ENCODE results near the gene MAGI1. TPM values are rescaled to one million over a fixed set of nuclear protein-coding genes. Genes with fewer than 3 reads are reported as not detected.

Gene MAGI1
- polyA plus RNA-seq, 2 donors: 6.0 to 10.6 TPM

DNA sequence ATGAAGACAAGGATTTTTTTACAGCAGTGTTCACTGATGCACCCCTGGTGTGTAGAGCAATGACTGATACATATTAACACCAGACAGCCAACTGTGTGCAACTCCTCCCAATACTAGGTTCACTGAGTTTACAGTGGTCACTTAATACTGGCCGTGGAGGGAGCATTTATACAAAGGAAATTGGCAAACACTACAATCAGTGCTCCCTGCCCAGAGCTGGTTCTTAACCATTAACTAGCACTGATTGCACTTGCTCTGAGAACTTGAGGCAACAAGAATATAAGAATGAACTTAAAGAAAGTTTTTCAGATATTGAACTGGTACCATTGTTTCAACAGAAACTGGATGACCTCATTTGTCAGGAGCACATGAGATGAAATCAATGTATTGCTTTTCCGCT is 110.6 kb downstream of the MAGI1 start:
- Histone ChIP-seq H3K4me3 (ENCODE audit: low read depth in 1 of 2, low read length in 2 of 2) (no peak overlapping the region), H3K27me3 (ENCODE audit: control insufficient read depth in 1 of 2, insufficient read depth in 2 of 2, low read length in 2 of 2) (no peaks in the 10 kb centered on the region), H3K9me3 (ENCODE audit: control insufficient read depth in 2 of 2, insufficient read depth in 1 of 2, low read depth in 1 of 2, low read length in 1 of 2) (peaks cover 0 to under 1% of the 10 kb centered on the region in 2 donors), H3K27ac (ENCODE audit: low read depth in 2 of 2, low read length in 1 of 2) (no peak overlapping the region), H3K36me3 (ENCODE audit: control insufficient read depth in 2 of 2, insufficient read depth in 2 of 2, low read length in 1 of 2) (no peaks in the 10 kb centered on the region), H3K4me1 (ENCODE audit: control insufficient read depth in 2 of 2, insufficient read depth in 2 of 2, low read length in 1 of 2) (no peaks in the 10 kb centered on the region)
- 65 to 77% methylated on average over 2 of the region's 2 CpGs for whole genome bisulfite sequencing, 2 donors

DNA sequence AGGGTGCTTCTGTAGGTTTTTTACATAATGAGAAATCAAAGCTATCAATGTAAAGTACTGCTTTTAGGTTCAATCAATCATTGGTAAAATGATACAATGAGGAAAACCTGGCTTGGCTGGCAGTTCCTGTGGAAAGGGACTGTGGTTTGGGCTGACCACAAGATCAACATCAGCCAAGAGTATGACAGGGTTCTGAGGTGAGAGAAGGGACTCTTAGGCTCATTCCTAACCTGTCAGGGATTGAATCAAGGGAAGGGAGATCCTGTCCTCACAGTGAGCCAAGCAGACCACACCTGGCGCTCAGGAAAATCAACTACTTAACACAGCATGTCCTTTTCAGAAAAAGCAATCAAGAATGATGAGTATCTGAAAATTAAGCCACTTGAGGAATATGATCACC is 111.1 kb downstream of the MAGI1 start:
- WGBS, 2 donors: 90 to 92% methylated on average over 1 of the region's 1 CpG
- Histone ChIP-seq H3K27me3 (ENCODE audit: control insufficient read depth in 1 of 2, insufficient read depth in 2 of 2, low read length in 2 of 2) (no peaks in the 10 kb centered on the region), H3K4me1 (ENCODE audit: control insufficient read depth in 2 of 2, insufficient read depth in 2 of 2, low read length in 1 of 2) (no peaks in the 10 kb centered on the region), H3K36me3 (ENCODE audit: control insufficient read depth in 2 of 2, insufficient read depth in 2 of 2, low read length in 1 of 2) (no peaks in the 10 kb centered on the region), H3K27ac (ENCODE audit: low read depth in 2 of 2, low read length in 1 of 2) (no peak overlapping the region), H3K4me3 (ENCODE audit: low read depth in 1 of 2, low read length in 2 of 2) (no peak overlapping the region), H3K9me3 (ENCODE audit: control insufficient read depth in 2 of 2, insufficient read depth in 1 of 2, low read depth in 1 of 2, low read length in 1 of 2) (no peaks in the 10 kb centered on the region)

DNA sequence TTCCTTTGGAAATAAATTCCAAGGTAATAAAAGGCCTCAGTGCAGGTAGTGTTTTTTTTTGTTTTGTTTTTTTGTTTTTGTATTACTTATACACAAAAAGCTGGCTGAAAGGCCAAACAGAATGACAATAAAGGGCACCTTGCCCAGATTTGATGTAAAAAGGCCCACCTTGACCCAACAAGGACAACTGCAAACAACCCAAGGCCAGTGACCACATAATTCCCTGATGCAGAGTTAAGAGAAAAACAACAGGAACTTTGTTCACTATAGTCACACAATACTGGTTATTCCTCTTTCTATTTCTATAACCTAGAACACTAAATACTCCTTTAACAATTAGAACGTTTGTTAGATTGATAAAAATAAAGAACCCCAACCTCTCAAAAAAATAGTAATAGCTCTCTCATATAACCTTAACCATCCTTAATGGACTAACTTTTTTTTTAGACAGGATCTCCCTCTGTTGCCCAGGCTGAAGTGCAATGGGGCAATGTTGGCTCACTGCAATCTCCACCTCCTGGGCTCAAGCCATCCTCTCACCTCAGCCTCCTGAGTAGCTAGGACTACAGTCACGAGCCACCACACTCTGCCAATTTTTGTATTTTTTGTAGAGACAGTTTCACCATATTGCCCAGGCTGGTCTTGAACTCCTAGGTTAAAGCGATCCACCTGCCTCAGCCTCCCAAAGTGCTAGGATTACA is 113.3 kb downstream of the MAGI1 start:
- H3K4me1 ChIP-seq (ENCODE audit: control insufficient read depth in 2 of 2, insufficient read depth in 2 of 2, low read length in 1 of 2): no peaks in the 10 kb centered on the region
- H3K36me3 ChIP-seq (ENCODE audit: control insufficient read depth in 2 of 2, insufficient read depth in 2 of 2, low read length in 1 of 2): no peaks in the 10 kb centered on the region
- H3K27me3 ChIP-seq (ENCODE audit: control insufficient read depth in 1 of 2, insufficient read depth in 2 of 2, low read length in 2 of 2): no peaks in the 10 kb centered on the region
- no peak overlapping the region for H3K27ac ChIP-seq (ENCODE audit: low read depth in 2 of 2, low read length in 1 of 2)
- WGBS, 2 donors: 68 to 72% methylated on average over 3 of the region's 3 CpGs
- no peaks in the 10 kb centered on the region for H3K9me3 ChIP-seq (ENCODE audit: control insufficient read depth in 2 of 2, insufficient read depth in 1 of 2, low read depth in 1 of 2, low read length in 1 of 2)
- no peak overlapping the region for H3K4me3 ChIP-seq (ENCODE audit: low read depth in 1 of 2, low read length in 2 of 2)

DNA sequence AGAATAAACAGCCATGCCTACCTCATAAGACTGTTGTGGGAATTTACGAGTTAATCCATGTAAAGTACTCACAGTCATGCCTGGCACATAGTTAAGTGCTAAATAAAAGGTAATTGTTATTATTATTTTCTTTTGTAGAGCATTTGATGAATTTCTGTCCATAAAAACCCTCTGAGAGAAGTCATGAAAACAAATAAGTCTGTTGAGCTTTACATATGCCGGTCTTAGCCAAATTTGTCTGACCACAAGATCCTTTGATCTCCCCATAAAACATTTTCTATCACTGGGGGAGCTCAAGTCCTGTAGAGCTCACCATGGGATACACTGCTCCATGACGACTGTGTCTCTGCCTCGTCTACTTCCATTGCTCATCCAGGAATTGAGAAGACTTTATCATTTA is 114.0 kb downstream of the MAGI1 start:
- H3K4me3 ChIP-seq (ENCODE audit: low read depth in 1 of 2, low read length in 2 of 2): no peak overlapping the region
- 76 to 81% methylated on average over 4 of the region's 4 CpGs for WGBS, 2 donors
- no peak overlapping the region for H3K27ac ChIP-seq (ENCODE audit: low read depth in 2 of 2, low read length in 1 of 2)
- H3K9me3 ChIP-seq (ENCODE audit: control insufficient read depth in 2 of 2, insufficient read depth in 1 of 2, low read depth in 1 of 2, low read length in 1 of 2): no peaks in the 10 kb centered on the region
- no peaks in the 10 kb centered on the region for H3K27me3 ChIP-seq (ENCODE audit: control insufficient read depth in 1 of 2, insufficient read depth in 2 of 2, low read length in 2 of 2)
- H3K4me1 ChIP-seq (ENCODE audit: control insufficient read depth in 2 of 2, insufficient read depth in 2 of 2, low read length in 1 of 2): no peaks in the 10 kb centered on the region
- H3K36me3 ChIP-seq (ENCODE audit: control insufficient read depth in 2 of 2, insufficient read depth in 2 of 2, low read length in 1 of 2): no peaks in the 10 kb centered on the region

DNA sequence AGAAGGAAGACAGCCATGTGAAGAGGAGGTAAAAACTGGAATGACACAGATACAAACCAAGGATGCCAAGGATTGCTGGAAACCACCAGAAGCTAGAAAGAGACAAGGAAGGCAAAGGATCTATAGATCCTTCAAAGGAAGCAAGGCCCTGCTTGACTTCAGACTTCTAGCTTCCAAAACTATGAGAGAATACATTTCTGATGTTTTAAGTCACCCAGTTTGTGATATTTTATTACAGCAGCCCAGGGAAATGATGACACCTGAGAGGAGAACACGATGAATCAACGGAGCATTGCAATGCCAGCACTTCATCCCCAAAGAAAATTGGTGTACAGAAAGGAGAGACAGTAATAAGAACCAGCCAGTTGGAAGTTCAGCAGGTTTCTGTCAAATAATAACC is 116.3 kb downstream of the MAGI1 start:
- Histone ChIP-seq H3K27me3 (ENCODE audit: control insufficient read depth in 1 of 2, insufficient read depth in 2 of 2, low read length in 2 of 2) (no peaks in the 10 kb centered on the region), H3K36me3 (ENCODE audit: control insufficient read depth in 2 of 2, insufficient read depth in 2 of 2, low read length in 1 of 2) (no peaks in the 10 kb centered on the region), H3K4me3 (ENCODE audit: low read depth in 1 of 2, low read length in 2 of 2) (no peak overlapping the region), H3K4me1 (ENCODE audit: control insufficient read depth in 2 of 2, insufficient read depth in 2 of 2, low read length in 1 of 2) (no peaks in the 10 kb centered on the region), H3K9me3 (ENCODE audit: control insufficient read depth in 2 of 2, insufficient read depth in 1 of 2, low read depth in 1 of 2, low read length in 1 of 2) (no peaks in the 10 kb centered on the region), H3K27ac (ENCODE audit: low read depth in 2 of 2, low read length in 1 of 2) (no peak overlapping the region)
- 90 to 92% methylated on average over 2 of the region's 2 CpGs for WGBS, 2 donors

DNA sequence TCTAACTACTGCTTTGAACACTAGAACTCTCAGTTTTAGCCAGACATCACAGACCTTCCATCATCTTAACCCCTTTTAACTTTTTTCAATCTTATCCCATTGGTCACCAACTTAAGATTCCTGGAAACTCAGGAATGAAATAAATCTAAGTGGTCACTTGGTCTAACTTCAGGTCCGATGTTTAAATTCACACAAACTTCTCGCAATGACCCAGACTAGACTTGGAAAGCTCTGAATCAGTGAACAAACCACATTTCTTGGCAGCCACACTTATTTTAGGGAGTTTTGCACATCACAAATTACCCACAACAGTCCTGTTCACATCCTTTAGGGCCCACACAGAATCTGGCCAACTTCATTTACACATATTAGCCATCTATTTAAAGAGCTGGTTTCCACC is 118.9 kb downstream of the MAGI1 start:
- Histone ChIP-seq H3K9me3 (ENCODE audit: control insufficient read depth in 2 of 2, insufficient read depth in 1 of 2, low read depth in 1 of 2, low read length in 1 of 2) (no peaks in the 10 kb centered on the region), H3K4me1 (ENCODE audit: control insufficient read depth in 2 of 2, insufficient read depth in 2 of 2, low read length in 1 of 2) (no peaks in the 10 kb centered on the region), H3K4me3 (ENCODE audit: low read depth in 1 of 2, low read length in 2 of 2) (no peak overlapping the region), H3K27me3 (ENCODE audit: control insufficient read depth in 1 of 2, insufficient read depth in 2 of 2, low read length in 2 of 2) (no peaks in the 10 kb centered on the region), H3K27ac (ENCODE audit: low read depth in 2 of 2, low read length in 1 of 2) (no peak overlapping the region), H3K36me3 (ENCODE audit: control insufficient read depth in 2 of 2, insufficient read depth in 2 of 2, low read length in 1 of 2) (no peaks in the 10 kb centered on the region)
- 82 to 91% methylated on average over 2 of the region's 2 CpGs for WGBS, 2 donors

DNA sequence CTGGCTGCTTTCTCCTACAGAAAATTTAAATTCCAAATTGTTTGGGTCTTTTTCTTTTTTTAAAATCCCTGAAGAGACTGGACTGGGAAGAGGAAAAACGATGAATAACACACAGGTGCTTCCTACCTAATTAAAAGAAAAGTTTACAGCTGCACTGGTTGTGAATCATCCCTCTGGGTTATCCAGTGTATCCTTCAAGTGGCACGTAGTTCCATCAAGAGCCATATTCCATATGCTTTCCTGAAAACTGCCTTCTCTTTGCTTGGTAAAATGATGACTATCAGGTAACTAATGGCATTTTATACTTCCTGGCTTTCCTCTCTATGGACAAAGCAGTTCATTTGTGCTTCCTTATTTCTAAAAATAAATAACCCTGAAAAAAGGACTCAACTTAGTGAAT is 123.2 kb downstream of the MAGI1 start:
- H3K4me3 ChIP-seq (ENCODE audit: low read depth in 1 of 2, low read length in 2 of 2): no peak overlapping the region
- no peak overlapping the region for H3K27ac ChIP-seq (ENCODE audit: low read depth in 2 of 2, low read length in 1 of 2)
- peaks cover 0 to 2% of the 10 kb centered on the region in 2 donors for H3K4me1 ChIP-seq (ENCODE audit: control insufficient read depth in 2 of 2, insufficient read depth in 2 of 2, low read length in 1 of 2)
- no peaks in the 10 kb centered on the region for H3K27me3 ChIP-seq (ENCODE audit: control insufficient read depth in 1 of 2, insufficient read depth in 2 of 2, low read length in 2 of 2)
- 58 to 61% methylated on average over 2 of the region's 2 CpGs for WGBS, 2 donors
- no peaks in the 10 kb centered on the region for H3K36me3 ChIP-seq (ENCODE audit: control insufficient read depth in 2 of 2, insufficient read depth in 2 of 2, low read length in 1 of 2)
- no peaks in the 10 kb centered on the region for H3K9me3 ChIP-seq (ENCODE audit: control insufficient read depth in 2 of 2, insufficient read depth in 1 of 2, low read depth in 1 of 2, low read length in 1 of 2)

DNA sequence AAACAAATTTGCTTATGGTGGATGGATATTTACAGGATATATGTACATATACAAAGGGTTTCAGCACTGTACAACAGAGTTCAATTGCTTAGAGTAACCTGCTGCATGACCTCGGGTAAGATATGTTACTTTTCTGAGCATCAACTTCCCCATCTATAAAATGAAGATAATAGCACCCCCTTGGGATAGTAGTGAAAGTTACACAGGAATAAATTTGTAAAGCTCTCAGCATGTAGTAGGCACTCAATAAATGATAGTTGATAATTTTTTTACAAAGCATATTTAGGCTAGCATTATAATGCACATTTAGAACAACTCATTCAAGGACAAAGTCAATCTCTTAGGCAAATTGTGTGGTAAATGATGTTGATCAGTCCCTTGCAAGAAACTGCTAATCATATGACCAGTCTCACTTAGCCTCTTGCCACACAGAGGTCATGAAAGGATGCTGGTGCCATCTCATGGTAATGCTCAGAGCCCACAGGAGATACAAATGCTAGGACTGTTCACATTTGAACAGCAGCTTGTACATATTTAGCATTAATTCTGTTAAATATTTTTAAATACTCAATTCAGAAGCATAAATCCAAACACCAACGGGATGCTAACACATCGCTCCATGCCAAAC is 123.9 kb downstream of the MAGI1 start:
- Histone ChIP-seq H3K4me1 (ENCODE audit: control insufficient read depth in 2 of 2, insufficient read depth in 2 of 2, low read length in 1 of 2) (peaks cover 0 to 2% of the 10 kb centered on the region in 2 donors), H3K36me3 (ENCODE audit: control insufficient read depth in 2 of 2, insufficient read depth in 2 of 2, low read length in 1 of 2) (no peaks in the 10 kb centered on the region), H3K27me3 (ENCODE audit: control insufficient read depth in 1 of 2, insufficient read depth in 2 of 2, low read length in 2 of 2) (no peaks in the 10 kb centered on the region), H3K27ac (ENCODE audit: low read depth in 2 of 2, low read length in 1 of 2) (no peak overlapping the region), H3K9me3 (ENCODE audit: control insufficient read depth in 2 of 2, insufficient read depth in 1 of 2, low read depth in 1 of 2, low read length in 1 of 2) (no peaks in the 10 kb centered on the region), H3K4me3 (ENCODE audit: low read depth in 1 of 2, low read length in 2 of 2) (no peak overlapping the region)
- WGBS, 2 donors: 76 to 83% methylated on average over 3 of the region's 3 CpGs

DNA sequence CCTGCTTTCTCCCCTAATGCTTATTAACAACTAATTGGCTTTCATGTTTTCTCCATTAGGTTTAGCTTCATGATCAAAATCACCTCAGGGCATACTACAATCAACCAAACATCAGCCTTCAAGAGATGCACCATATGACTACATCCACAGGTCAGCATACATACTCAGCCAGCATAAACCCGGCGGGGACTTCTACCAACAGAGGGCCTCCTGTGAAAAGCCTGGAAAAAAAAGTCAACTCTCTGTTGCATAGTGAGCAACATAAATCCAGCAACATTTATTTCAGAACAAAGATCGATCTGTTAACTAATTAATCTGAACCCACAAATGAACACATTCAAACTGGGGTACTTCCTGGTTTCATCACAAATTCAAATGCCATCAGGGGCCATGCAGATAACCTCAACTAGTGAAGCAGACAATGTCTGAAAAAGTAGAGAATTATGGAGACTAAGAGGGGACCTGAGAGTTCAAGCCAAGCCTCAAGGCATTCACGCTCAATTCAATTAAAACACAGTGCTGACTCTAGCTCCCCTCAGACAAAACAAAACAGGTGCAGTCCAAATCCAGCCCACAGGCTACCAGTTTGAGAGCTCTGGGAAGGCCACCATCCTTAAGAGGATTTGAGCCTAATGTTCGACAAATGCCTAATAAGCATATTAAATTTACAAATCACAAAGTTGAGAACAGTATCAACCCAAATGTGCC is 124.5 kb downstream of the MAGI1 start:
- H3K27ac ChIP-seq (ENCODE audit: low read depth in 2 of 2, low read length in 1 of 2): no peak overlapping the region
- H3K4me3 ChIP-seq (ENCODE audit: low read depth in 1 of 2, low read length in 2 of 2): no peak overlapping the region
- peaks cover 0 to 2% of the 10 kb centered on the region in 2 donors for H3K4me1 ChIP-seq (ENCODE audit: control insufficient read depth in 2 of 2, insufficient read depth in 2 of 2, low read length in 1 of 2)
- no peaks in the 10 kb centered on the region for H3K36me3 ChIP-seq (ENCODE audit: control insufficient read depth in 2 of 2, insufficient read depth in 2 of 2, low read length in 1 of 2)
- WGBS, 2 donors: 77 to 82% methylated on average over 5 of the region's 5 CpGs
- no peaks in the 10 kb centered on the region for H3K9me3 ChIP-seq (ENCODE audit: control insufficient read depth in 2 of 2, insufficient read depth in 1 of 2, low read depth in 1 of 2, low read length in 1 of 2)
- no peaks in the 10 kb centered on the region for H3K27me3 ChIP-seq (ENCODE audit: control insufficient read depth in 1 of 2, insufficient read depth in 2 of 2, low read length in 2 of 2)
